ENCODE results near the gene MYH3.

Gene MYH3

DNA sequence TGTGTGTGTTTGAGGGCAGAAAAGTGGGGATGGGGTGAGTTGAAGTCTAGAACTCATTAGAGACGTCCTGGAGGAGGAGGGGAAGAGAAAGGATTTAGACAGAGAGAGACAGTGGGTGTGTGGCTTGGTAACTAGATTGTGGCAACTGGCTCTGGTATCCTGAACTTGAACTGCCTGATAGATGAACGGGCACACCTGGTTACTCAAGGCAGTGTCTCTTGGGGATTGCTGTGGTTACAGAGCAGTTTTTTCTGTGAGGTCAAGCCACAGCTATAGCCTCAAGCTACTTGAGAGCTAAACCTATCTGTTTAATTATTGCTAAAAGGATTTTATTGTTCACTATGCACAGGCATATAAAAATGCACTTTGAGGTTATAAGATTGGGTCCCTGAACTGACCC, 77.8 kb downstream of the MYH3 start:
- DNase-seq (ENCODE audit: low read depth), result peak; percentile 12
- TF ChIP-seq, protein P1, sequence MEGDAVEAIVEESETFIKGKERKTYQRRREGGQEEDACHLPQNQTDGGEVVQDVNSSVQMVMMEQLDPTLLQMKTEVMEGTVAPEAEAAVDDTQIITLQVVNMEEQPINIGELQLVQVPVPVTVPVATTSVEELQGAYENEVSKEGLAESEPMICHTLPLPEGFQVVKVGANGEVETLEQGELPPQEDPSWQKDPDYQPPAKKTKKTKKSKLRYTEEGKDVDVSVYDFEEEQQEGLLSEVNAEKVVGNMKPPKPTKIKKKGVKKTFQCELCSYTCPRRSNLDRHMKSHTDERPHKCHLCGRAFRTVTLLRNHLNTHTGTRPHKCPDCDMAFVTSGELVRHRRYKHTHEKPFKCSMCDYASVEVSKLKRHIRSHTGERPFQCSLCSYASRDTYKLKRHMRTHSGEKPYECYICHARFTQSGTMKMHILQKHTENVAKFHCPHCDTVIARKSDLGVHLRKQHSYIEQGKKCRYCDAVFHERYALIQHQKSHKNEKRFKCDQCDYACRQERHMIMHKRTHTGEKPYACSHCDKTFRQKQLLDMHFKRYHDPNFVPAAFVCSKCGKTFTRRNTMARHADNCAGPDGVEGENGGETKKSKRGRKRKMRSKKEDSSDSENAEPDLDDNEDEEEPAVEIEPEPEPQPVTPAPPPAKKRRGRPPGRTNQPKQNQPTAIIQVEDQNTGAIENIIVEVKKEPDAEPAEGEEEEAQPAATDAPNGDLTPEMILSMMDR (IDR thresholded peaks at IDR 0.05; ENCODE audit: low read depth, low read length), result no peak
- TF ChIP-seq, protein P2, sequence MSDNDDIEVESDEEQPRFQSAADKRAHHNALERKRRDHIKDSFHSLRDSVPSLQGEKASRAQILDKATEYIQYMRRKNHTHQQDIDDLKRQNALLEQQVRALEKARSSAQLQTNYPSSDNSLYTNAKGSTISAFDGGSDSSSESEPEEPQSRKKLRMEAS (IDR thresholded peaks at IDR 0.05; ENCODE audit: low read depth, low read length), result no peak
- TF ChIP-seq MYC (IDR thresholded peaks at IDR 0.05; ENCODE audit: low read depth, low read length) (no peak), POLR2A (IDR thresholded peaks at IDR 0.05; ENCODE audit: extremely low read depth, insufficient read length) (no peak)

More for the DNA sequence above, 77.8 kb downstream of the MYH3 start:
- H3K4me3 ChIP-seq (ENCODE audit: low read depth, low read length), result no peak overlapping the region
